SIG-M5 treated with dmso at 0.1 percent for 504 hours (cell line): ENCODE results near the gene ZBTB37.
"Not testable (repeated sequence)": the region's sequence is repeated elsewhere in the genome, so short reads cannot be mapped to it uniquely, and the experiment has no call there.

ENCODE experiments used
- DNase-seq: peaks from one replicate; lab custom pipeline; 2025; ENCODE audit not compliant: unreplicated experiment; lab: John Stamatoyannopoulos, UW

The ZBTB37 gene, protein sequence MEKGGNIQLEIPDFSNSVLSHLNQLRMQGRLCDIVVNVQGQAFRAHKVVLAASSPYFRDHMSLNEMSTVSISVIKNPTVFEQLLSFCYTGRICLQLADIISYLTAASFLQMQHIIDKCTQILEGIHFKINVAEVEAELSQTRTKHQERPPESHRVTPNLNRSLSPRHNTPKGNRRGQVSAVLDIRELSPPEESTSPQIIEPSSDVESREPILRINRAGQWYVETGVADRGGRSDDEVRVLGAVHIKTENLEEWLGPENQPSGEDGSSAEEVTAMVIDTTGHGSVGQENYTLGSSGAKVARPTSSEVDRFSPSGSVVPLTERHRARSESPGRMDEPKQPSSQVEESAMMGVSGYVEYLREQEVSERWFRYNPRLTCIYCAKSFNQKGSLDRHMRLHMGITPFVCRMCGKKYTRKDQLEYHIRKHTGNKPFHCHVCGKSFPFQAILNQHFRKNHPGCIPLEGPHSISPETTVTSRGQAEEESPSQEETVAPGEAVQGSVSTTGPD

DNA sequence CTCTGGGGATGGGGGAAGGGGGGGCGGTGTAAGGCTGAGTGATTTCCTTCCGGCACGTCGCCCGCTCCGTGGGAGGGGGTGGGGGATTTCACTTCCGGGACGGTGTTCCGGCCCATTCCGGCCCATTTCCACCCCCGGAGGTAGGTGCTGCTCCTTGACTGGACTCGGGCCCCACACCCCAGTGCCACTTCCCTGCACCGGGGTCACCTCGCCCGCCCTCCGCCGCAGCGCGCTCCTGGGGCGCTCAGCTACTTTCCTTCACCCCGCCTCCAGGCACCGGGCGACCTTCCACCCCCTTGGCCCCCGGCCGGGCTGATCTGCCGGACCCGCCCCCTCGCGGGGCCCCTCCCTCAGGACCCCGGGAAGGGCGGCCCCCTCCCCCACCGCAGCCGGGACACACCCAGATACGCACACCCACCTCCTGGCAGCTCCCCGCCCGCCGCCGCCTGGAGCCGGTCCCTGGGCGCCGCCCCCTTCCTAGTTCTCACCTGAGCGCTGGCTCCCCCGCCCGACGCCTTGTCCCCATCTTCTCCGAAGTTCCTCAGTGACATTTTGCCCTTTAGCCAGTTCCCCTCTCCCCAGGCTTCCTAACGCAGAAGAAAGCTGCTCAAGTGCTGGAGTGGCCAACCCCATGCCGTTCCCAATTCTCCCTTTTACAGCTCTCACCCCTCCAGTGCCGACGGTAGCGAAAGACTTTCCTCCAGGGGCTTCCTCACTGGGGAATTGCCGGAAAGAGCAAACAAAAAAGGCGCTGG is at the start of gene ZBTB37:
Gene ZBTB37, plus strand, starts transcription at position 115 of the 755 bp plus-strand sequence. CDS start 1,846 bp downstream, outside the sequence.
- peak; percentile 92 for DNase-seq

DNA sequence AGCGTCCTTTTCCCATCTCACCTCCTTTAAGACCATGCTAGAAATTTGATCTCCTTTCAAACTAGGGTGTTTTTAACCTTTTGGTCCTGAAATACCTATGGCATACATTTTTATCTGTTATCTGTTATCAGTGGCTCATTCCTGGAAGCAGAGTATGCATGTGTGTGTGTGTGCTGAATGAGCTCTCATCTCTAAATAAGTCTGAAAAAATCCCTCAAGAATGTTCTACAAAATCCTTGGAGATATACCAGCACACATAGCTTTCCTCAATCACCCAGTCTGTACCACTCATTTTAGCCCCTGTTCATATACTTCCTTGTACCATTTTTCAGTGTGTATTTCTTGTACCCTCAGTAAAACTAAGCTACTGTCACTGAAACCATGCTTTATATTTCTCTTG is 49.7 kb upstream of the ZBTB37 start:
- DNase-seq, result no peak

DNA sequence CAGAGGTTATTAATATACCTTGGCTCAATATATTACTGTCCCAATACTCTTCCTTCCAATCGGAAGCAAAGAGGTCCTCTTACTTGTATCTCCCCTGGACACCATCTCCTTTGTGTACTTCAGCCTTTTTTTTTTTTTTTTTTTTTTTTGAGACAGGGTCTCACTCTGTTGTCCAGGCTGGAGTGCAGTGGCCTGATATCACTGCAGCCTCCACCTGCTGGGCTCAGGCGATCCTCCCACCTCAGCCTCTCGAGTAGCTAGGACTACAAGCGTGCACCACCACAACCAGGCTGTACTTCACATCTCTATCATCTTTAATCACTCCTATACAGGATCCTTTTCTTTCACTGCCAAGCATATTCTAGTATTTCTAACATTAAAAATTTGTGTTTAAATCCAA is 46.5 kb upstream of the ZBTB37 start:
- no peak for DNase-seq

DNA sequence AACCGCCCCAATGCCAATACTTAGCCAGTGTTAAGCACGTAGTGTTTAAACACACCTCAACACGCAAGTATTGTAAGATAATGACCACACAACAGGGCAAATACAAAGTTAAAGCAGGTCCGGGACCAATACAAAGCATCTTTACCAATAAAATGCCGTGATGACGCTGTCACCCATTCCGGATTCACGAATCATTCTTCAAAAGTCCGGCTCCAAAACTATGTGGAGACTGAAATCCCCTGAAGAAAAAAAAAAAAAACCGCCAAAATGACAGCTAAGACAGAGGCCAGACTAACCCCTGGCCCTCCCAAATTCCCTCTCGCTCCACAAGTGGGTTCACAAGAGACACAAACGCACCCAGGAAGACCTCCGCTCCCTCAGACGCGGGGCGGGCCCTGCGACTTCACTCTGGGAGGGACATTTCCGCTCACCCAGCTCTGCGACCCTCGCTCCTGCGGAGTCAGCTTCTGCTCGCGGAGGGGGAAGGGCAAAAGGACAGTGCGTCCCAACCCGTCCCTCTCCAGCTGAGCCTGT is 44.3 kb upstream of the ZBTB37 start:
- DNase-seq, result no peak

DNA sequence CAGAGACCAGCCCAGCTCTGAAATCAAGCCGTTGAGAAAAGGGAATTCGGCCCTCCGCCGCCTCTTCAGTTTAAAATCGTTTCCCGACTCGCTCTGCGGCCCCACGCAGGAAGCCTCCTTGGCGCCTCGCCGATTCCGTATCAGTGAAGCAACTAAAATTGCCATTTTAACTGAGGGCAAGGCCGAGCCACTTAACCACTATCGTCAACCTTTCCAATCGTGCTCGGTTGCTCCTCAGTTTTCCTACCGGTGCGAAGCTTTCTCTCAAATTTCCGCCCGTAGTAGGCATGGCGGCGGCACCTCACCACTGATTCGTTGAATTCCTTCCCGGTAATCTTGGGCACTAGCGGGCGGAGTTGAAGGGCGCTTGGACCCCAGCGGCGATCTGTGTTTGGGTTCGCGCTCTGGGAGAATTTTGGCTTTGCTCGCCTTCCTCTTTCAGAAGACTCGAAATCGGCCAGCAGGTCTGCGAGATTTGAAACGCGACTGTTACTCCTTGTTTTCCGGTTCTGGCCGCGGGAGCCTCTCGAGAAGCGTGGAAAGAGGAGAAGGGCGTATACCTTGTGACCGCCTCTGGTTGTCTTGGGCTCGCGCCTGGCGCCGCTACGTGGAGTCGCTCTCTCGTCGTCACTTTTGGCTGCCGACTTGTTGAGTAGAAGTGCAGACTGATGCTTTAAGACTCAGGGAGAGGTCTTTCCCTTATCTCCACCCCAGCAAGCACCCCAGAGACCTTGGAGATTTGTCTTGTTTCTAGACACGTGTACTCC is 43.7 kb upstream of the ZBTB37 start, which contains the start of the genes CENPL and DARS2:
Gene CENPL, minus strand, starts transcription at position 569 of the 767 bp plus-strand sequence. CDS start 13,584 bp downstream, outside the sequence.
Gene DARS2, plus strand, starts transcription at position 359 of the 767 bp plus-strand sequence. CDS start 557 bp downstream, outside the sequence.
- DNase-seq, result peak; percentile 100

DNA sequence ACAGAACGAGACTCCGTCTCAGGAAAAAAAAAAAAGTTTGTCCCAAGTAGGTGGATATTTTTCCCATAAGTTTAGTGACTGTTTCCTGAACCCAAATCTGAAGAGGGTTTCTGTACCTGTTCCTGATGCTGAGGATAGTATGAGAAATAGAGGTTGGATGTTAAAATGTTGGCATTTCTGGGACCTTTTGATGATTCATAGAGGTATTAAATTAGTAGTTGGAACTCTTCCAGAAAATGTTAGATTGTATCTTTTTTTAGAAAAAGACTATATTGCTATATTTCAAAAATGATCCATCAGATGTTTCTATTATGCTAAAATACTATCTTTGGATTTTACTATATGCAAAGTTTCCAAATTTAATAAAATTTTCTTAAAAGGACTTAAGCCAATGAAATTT is 40.6 kb upstream of the ZBTB37 start:
- DNase-seq, result no peak

DNA sequence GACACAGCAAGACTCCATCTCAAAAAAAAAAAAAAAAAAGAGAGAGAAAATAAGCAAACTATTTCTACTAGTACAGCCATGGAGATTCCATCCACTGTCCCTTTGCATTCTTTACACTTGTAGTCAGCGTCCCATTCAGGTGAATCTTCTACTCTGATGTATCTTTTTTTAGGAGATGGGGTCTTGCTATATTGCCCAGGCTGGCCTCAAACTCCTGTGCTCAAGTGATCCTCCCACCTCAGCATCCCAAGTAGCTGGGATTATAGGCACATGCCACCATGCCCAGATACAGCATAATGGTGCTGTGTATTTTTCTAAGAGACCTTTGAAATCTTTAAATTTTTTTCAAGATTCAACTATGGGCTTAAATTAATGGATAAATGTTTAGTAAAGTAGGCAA is 35.4 kb upstream of the ZBTB37 start:
- DNase-seq, result no peak

DNA sequence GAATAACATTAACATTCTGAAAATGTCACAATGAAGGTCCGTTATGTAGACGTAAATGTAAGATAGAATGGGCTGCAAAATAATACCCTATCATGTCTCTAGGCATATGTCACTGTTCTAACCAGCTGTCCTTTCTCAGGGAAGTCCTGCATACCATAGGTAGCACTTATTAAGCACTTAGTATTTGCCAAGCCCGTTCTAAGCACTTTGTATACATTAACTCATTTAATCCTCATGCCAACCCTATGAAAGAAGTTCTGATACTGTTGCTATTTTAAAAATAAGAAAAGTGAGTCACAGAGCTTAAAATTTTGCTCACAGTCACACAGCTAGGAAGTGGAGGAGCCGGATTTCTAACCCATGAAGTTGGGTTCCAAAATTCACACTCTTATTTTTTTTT is 16.1 kb upstream of the ZBTB37 start:
- DNase-seq, result no peak

DNA sequence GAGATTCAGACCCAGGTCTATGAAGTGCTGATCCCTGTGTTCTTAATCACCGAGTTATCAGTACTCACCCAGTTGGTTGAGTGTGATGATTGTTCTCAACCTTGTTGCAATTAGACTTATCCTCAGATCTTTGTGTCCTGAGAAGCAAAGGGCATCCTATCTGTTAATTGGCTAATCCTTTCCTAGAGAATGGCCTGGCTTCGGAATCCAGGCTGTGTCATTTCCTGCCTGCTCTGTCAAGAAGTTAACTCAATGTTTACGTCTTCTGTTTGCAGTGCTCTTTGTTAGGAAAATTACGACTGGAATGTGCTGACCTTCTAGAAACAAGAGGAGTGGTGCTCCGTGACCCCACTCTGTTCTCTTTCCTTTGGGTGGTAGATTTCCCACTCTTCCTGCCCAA is 15.1 kb upstream of the ZBTB37 start:
- DNase-seq, result no peak

DNA sequence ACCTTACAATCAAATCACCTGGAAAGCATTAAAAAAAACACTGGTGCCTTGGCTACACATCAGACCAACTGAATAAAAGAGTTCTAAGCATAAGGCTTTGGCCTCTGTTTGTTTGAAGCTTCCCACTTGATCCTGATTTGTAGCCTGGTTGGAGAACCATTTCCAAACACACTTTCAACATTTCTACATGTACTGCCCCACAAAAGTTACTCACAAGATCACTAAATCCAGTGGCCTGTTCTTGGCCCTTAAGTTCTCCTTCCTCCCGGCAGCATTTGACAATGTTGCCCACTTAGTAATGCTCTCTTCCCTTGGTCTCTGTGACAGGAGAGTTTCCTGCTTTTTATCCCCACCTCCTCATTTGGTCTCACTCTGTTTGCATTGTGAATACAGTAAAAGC is 12.2 kb upstream of the ZBTB37 start:
- DNase-seq, result no peak

DNA sequence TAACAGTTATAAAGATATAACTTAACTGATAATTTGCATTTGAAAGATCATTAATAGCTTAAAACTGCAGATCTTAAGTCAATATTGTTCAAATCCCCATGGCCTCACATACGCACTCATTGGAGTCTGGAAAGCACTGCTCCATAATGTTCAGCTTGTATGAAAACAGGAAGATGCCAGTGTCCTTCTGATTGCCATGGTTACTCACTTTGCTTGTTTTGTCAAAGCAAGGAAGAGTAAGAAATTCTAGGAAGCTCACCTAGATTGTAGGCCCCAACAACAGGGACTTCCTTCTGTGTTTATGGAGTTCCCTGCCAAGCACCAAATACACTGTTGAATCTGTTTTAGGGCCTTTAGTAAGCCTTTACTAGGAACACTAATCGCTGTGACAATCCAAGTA is 11.3 kb upstream of the ZBTB37 start:
- DNase-seq, result no peak

DNA sequence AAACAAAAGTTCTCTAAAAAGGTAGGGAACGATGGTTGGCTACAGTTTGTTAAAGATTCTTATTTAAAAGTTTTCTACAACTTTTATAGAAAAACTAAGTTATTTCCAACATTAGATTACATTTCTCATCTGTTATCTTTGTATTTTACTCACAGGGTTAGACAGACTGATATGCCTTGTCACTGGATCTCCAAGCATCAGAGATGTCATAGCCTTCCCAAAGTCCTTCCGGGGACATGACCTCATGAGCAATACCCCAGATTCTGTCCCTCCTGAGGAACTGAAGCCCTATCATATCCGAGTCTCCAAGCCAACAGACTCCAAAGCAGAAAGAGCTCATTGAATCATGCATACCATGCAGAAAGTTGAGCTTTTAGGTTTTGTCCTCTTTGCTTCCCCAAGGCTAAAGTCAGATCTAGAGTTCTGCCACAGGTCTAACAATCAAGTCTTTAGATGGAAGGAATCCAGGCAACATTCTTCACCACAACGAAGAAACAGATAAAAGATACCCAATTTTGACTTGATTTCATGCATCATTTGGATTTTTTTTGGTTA is 10.7 kb upstream of the ZBTB37 start:
- no peak for DNase-seq

DNA sequence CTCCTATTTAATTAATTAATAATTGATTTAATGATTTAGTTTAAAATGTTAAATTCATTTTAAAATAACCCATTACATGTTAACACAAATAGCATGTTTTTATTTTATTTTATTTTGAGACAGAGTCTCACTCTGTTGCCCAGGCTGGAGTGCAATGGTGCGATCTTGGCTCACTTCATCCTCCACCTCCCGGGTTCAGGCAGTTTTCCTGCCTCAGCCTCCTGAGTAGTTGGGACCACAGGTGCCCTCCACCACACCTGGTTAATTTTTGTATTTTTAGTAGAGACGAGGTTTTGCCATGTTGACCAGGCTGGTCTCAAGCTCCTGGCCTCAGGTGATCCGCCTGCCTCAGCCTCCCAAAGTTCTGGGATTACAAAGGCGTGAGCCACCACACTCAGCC is 8.6 kb upstream of the ZBTB37 start:
- not testable (repeated sequence) for DNase-seq

DNA sequence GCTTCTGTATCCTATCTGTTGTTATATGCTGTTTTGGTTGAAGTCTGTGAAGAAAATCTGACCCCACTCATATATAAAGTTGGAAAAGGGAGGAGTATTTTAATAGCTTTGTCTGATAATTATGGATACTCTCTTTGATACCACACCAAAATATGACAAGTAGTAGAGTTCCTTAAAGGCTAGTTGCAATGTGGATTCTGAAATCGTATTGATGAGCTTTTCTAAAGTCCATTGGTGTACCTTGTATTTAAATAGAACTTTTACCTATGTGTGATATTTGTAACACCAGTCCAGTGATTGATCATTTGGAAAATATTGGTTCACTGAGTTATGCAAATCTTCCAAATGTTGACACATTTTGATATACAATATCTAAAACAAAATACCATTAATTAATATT is 8.1 kb upstream of the ZBTB37 start:
- DNase-seq, result no peak

DNA sequence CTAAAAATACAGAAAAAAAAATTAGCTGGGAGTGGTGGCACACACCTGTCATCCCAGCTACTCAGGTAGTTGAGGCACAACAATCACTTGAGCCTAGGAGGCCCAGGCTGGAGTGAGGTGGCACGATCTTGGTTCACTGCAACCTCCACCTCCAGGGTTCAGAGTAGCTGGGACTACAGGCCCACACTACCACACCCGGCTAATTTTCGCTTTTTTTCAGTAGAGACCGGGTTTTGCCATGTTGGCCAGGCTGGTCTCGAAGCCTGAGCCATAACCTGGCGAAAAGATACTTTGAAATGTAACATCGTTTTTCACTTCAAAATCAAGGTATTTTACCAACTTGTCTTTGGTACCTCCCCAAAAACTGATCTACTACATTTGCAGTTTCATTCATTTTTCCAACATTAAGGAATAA is 6.4 kb upstream of the ZBTB37 start:
- DNase-seq, result peak; percentile 46

DNA sequence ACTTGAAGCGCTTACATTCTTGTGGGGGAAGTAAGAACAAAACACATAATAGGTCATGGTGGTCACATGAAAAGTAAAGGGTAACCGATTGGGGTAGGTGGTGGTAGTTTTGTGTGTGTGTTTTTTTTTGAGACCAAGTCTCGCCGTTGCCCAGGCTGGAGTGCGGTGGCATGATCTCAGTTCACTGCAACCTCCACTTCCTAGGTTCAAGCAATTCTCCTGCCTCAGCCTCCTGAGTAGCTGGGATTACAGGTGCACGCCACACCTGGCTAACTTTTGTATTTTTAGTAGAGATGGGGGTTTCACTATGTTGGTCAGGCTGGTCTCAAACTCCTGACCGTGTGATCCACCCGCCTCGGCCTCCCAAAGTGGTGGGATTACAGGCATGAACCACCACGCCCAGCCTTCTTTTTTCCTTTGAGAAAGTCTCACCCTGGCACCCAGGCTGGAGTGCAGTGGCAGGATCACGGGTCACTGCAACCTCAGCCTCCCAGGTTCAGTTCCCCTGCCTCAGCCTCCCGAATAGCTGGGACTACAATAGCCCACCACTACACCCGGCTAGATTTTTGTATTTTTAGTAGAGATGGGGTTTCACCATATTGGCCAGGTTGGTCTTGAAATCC is 5.9 kb upstream of the ZBTB37 start:
- DNase-seq, result peak; percentile 31

DNA sequence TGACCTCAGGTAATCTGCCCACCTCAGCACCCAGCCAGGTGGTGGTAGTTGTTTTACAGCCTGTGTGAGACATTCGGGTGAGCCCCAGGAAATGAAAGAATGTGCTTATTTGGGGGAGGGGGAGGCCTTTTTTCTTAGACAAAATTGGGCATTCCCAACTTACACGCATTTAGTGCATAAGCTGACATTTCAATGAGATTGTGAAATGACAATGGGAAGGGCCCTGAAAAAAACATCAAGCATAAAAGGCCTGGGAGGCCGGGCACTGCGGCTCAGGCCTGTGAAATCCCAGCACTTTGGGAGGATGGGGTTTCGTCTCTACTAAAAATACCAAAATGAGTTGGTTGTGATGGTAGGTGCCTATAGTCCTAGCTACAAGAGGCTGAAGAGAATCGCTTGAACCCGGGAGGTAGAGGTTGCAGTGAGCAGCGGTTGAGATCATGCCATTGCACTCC is 5.4 kb upstream of the ZBTB37 start:
- no peak for DNase-seq

DNA sequence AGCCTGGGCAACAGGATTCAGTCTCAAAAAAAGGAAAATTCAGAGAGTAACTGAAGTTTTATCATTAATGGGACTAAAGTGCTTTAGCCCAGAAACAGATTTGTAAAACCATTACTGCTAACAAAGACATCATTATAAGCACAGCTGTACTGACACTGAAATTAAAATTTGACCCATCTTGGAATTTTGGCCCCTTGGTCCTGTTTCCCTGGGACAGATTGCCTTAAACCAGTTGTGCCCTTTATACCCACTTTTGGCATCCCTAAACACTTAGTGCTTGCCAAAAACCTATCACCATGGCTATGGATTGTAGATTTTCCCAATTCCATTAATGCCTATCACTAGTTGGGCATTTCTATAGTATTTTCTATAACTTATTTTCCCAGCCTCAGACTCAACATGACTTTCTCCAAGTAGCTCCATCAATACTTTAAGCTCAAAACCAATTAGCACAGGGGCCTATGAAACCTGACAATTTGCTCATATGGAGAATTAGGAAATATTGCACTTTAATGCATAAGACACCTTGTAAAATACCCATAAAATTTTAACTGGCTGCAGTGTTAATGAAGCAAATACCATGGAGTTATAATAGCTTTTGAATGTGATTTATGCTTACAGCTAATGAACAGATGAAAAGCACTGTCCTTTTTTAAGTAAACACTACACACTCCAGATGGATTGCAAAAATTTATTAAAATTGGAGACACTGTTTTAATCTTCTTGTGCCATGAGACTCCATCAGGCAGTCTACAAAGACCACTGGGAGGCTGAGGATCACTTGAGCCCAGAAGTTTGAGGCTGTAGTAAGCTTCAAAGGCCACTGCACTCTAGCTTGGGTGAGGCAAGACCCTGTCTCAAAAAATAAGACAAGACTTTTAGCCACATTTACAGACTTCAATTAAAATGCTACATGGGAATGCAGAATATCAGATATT is 4.7 kb upstream of the ZBTB37 start:
- DNase-seq, result no peak
